Glomerular visceral epithelial cell (primary cell): ENCODE results near the gene UNC13A.
A peak's percentile ranks its signal among the peaks of the same experiment; 100 is the strongest.
"Not testable (repeated sequence)": the region's sequence is repeated elsewhere in the genome, so short reads cannot be mapped to it uniquely, and the experiment has no call there.

Experiments used
- DNase-seq: peaks from one replicate; pipeline ENCODE4 v3.0.0-alpha.2; 2016; ENCODE audit errors: extremely low spot score

The UNC13A gene

DNA sequence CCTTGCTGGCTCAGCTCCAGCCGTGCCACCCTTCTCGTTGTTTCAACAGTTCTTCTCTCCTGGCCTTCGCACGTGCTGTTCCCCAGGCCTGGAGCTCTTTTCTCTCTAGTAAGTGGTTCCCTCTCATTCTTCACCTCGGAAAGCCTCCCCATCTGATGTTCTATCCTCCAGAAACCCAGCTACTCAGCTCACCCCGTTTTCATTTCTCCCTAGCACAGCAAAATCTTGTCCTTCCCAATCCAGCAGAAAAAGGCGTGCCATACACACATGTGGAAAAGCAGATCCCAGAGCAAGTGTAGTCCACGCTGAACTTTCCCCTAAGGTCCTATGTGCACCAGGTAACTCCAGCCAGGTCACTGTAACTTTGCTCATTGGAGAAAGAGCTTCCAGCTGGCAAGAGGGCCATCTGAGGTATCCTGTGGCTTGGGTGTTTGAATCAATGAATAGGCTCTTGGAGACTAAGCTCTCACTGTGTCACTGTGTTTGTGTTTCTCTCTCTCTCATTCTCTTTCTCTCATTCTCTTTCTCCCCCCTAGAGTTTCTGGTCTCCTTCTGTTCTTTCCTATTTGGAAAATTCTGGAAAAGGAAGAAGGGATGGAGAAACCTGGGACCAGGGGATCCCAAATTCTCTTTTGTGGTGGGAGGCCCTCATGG, 83.7 kb downstream of the UNC13A start:
- no peak for DNase-seq

- no peak for DNase-seq
Observed at GRCh38 chr19:17602872-17603510, 85.2 kb downstream of the UNC13A start.

- DNase-seq: no peak
Observed at GRCh38 chr19:17602217-17602616, 85.9 kb downstream of the UNC13A start.

DNA sequence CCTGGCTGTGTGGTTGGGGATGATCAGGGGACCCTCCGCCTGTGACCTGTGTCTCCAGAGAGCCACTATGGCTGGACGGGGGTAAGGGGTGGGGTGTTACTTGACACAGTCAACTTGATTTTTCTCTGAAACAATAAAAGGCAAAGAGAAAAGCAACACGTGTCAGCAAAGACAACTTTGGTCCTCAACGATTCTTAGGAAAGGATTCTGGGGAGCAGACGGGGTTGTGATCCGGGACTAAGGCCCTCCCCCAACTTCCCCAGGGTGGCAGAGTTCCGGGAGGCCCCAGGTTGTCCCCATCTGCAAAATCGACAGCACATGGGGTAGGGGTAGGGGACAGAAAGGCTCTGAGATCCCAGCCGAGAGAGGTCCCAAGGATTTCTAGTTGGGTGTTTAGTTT, 86.5 kb downstream of the UNC13A start:
- no peak for DNase-seq

DNA sequence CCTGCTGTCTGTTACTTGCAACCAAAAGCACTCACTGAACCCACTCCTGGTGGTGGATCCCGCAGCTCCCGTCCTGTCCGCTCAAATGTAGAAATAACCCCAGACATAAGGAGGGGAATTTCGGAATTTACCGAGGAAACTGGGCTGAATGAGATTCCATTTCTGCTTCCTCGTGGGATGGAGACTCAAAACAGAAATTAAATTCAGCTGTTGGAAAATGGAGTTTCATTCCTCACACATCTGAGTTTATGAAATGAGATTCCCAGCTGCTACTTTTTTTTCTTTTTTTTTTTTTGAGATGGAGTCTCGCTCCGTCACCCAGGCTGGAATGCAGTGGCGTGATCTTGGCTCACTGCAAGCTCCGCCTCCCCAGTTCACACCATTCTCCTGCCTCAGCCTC, 88.4 kb downstream of the UNC13A start:
- no peak for DNase-seq

- no peak for DNase-seq
Observed at GRCh38 chr19:17598953-17599352, 89.2 kb downstream of the UNC13A start.

DNA sequence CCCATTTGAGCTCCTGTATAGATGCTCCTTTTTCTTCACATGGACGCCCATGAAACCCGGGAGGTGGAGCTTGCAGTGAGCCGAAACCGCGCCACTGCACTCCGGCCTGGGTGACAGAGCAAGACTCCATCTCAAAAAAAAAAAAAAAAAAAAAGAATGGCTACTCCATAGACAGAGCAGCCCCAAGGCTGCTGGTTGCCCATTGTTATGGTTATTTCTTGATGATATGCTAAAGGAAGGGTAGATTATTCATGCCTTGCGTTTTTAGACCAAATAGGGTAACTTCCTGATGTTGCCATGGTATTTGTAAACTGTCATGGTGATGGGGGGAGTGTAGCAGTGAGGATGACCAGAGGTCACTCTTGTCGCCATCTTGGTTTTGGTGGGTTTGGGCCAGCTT, 90.1 kb downstream of the UNC13A start:
- DNase-seq: not testable (repeated sequence)

DNA sequence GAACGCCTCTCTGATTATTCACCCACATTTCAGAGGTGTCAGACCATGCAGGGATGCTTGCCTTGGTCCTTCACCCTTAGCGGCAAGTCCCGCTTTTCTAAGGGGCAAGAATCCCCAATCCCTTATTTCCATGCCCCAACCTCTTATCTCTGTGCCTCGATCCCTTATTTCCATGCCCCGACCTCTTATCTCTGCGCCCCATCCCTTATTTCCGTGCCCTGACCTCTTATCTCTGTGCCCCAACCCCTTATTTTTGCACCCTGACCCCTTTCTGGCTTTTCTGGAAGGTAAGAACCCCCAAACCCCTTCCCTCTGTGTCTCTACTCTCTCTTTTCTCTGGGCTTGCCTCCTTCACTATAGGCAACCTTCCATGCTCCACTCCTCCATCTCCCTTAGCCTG, 93.9 kb downstream of the UNC13A start:
- DNase-seq: not testable (repeated sequence)

DNA sequence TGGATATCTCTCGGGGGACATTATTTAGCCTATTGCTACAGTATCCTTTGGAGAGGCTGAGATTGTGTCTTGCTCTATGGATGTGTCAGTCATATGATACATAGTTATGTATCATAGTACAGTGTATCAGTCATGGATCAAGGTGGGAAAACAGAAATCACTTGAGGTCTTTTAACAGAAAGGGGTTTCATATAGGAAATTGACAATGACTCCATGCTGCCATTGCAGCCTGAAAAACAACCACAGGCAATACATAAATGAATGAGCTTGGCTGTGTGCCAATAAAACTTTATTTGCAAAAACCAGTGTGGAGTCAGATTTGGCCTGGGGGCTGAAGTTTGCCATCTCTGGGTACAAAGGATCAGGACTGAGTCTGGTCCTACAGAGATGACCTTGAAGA, 97.3 kb downstream of the UNC13A start:
- no peak for DNase-seq

- not testable (repeated sequence) for DNase-seq
Observed at GRCh38 chr19:17585395-17585794, 102.8 kb downstream of the UNC13A start.

DNA sequence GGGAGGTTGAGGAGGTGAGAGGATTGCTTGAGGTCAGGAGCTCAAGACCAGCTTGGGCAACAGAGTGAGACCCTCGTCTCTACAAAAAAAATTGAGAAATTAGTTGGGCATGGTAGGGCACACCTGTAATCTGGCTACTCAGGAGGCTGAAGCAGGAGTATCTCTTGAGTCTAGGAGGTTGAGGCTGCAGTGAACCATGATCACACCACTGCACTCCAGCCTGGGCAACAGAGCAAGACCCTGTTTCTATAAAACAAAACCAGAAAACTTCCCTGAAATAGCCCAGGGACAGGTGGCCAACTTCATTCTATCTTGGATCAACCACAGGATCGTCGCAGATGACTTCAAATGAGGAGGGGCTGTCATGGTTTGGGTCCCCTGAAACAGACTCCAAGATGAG, 104.0 kb downstream of the UNC13A start:
- no peak for DNase-seq

GRCh38 chr19:17582613-17583012, 105.5 kb downstream of the UNC13A start:
- DNase-seq: no peak

DNA sequence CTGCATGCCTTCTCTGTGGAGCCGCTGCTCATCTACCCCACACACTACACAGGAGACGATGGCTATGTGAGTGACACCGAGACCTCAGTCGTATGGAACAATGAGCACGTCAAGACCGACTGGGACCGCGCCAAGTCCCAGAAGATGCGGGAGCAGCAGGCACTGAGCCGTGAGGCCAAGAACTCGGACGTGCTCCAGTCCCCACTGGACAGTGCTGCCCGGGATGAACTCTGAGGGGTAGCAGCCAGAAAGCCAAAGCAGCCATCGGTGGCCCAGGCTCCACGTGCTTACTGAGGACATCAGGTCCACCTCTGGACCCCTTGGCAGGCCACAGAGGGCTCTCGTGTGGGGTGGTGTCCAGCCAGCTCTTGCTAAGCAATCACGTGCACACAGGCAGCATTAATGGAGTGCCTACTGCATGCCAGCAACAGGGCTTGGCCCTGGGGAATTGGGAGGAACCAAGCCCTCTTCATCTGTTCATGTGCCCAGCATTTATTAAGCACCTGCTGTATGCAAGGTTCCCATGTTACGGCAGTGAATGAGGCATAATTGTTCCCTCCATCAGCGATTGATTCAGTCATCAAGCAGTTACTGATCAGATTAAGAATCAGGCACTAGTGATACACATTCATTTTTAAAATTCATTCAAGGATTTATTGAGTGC, 106.8 kb downstream of the UNC13A start:
- no peak for DNase-seq

- no peak for DNase-seq
Observed at GRCh38 chr19:17580470-17581144, 107.5 kb downstream of the UNC13A start.

DNA sequence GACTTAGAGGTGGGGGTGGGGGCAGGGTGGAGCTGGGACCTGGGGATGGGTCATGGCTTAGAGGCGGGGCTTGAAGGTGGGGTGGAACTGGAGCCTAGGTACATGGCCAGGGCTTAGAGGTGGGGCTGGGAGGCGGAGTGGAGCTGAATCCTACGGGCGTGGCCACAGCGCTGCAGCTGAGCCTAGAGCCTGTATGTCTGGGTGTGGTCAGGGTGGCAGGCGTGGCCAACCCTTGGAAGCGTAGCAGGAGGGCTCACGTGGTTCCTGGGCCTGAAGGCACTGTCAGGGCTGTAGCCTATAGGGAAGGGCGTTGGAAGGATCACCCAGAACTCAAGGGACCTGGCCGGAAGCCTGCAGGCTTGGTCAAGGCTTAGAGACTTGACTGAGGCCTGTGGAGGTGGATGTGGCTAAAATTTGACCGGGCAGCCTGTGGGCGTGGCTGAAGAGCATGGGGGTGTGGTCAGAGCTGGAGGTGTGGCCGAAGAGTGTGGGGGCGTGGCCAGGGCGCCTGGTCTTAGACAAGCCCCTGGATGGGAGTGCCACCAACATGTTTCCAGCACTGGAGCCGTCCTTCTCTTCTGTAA, 108.4 kb downstream of the UNC13A start:
- peak; percentile 57 for DNase-seq

DNA sequence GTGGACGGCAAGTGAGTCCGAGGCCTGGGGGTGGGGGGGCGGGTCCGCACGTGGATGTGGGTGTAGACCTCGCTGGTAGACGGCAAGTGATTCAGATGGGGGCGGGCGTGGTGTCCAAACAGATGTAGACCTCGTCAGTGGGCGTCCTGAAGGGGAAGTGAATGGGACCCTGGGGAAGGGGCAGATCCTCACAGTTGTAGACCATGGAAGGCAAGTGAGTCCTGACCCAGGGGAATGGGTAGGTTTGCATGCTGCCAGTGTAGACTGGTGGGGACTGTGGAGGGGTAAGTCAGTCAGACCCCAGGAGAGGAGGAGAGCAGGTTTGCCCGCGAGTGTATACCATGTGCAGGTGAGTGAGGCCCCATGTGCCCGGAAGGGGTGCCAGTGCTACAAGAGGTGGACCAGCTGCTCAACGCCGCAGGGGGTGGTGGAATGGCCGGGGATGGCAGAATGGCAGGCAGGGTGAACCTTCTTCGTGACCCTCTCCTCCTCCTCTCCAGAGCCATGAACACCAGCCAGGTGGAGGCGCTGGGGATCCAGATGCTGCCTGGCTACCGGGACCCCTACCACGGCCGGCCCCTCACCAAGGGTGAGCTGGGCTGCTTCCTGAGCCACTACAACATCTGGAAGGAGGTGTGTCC, 110.6 kb downstream of the UNC13A start:
- no peak for DNase-seq

GRCh38 chr19:17576758-17577456, 111.2 kb downstream of the UNC13A start:
- no peak for DNase-seq

DNA sequence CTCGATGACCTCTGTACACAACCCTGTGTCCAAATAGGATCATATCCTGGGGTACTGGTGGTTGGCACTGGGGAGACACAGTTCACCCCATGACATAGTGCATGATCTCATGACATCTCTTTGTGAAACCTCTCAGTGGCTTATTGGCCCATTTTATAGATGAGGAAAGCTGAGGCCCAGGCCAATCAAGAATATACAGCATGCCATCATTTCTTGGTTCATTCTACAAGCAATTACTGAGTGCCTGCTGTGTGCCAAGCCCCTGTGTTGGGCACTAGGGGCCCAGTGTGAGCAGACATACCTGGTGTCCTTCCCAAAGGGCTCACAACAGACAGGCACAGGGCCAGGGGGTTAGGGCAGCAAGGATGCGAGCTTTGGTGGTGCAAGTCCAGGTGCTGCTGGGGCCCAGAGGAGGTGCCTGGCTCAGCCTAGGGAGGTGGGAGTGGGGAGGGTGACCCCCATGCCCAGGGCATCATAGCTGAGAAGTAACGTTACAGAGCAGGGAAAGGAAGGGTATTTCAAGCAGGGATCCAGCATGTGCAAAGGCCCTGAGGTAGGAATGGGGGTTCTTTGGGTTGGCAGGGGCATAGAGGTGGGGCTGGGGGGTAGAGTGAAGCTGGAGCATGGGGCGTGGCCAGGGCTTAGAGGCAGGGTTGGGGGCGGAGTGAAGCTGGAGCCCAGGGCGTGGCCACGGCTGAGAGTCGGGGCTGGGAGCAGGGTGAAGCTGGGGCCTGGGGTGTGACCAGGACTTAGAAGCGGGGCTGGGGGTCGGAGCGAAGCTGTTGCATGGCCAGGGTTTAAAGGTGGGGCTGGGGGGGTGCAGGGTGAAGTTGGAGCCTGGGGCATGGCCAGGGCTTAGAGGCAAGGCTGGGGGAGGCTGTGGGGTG, 112.0 kb downstream of the UNC13A start:
- DNase-seq: no peak

DNA sequence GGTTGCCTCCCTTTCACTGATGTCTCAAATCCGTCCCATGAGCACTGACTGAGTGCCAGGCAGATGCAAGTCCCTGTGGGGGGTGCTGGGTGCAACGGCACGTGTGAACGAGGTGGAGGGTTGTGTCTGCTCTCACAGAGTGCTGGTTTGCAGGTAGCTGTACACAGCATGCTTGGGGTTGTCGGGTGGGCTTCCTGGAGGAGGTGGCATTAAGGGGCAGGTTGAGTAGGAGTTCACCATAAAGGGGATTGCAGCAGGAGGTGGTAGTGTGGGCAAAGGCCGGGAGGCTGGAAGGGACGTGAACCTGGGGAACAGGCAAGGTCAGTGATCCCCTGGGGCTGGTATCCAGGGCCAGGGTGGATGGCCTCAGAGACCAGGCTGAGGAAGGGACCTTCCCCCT, 115.5 kb downstream of the UNC13A start:
- DNase-seq: no peak

- DNase-seq: no peak
Observed at GRCh38 chr19:17570791-17571190, 117.4 kb downstream of the UNC13A start.
